Measurements from ENCODE around the gene SGMS1. TPM values are rescaled to one million over a fixed set of nuclear protein-coding genes. Genes with fewer than 3 reads are reported as not detected.
A peak's percentile ranks its signal among the peaks of the same experiment; 100 is the strongest.

Gene SGMS1
- total and polyA plus RNA-seq, 7 donors, result 3.5 to 81.3 (median 55.7) TPM

DNA sequence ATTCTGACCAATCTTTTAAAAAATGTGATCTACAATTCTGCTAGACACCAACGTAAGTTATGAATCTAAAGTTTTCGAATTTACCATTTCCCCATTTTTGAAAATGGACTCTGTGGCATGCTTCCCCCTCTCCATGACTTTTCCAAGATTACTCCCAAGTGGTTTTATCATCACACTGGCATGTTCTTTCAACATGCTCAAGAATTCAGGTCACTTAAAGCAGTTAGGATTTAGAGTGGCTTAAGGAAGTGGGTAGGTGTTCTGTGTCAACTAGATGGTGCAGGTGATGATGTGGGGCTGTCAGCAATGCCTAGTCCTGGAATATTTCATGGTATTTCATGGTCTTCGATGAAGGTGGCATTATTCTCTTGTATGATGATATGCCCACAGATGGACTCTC lies 208.5 kb downstream of the SGMS1 start:
- TF ChIP-seq POLR2A (IDR thresholded peaks at IDR 0.05), result no peak
- TF ChIP-seq EP300 (IDR thresholded peaks at IDR 0.05), result no peak
- no peak for TF ChIP-seq CTCF (IDR thresholded peaks at IDR 0.05)
- Histone ChIP-seq H3K27ac (no peak overlapping the region), H3K36me3 (no peaks in the 10 kb centered on the region), H3K9me3 (no peaks in the 10 kb centered on the region), H3K27me3 (no peaks in the 10 kb centered on the region), H3K4me1 (peaks cover 0 to 45% (median 24%) of the 10 kb centered on the region in 4 donors), H3K4me3 (peak overlapping the region in 1 of 4 donors; percentile 70)
- no peak for DNase-seq
- intact Hi-C loops (cut with DNase I), result loop anchor here (5.0 kb wide), 1 partner anchor 48 kb away; no protein-coding TSS in a partner anchor
- 91 to 98% methylated on average over 3 of the region's 3 CpGs for WGBS, 2 donors

DNA sequence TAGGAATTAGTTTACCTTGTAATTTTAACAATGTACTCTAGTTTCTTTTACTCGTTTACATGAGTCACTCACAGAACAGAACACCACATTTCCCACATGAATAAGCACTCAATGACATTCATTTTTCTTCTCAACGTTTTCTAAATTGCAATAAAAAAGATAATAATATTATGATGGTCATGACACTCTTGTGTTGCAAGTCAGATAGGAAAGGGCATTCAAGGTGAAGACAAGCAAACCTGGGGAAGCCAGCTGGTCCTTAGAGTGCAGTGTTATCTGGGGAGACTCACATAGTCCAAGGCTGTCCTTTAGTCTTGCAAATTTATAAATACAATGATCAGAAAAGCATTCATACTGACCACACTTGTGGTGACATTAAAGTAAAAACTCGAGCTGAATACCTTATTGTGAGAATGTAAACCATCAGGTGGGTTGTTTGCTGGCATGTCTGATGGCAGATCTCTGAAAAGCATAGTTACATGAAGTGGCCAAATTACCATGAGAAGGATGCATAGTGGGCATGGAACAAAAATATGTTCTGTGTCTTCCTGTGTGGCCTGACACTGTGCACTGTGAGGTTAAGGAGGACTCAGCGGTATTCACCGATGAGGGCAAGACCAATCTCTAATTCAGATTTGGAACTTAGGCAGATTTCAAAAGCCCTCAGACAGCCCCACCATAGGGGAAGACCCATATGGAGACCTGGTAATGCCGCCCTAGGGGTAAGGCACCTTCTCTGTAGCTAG lies 213.5 kb downstream of the SGMS1 start:
- H3K27me3 ChIP-seq, result no peaks in the 10 kb centered on the region
- TF ChIP-seq CTCF (IDR thresholded peaks at IDR 0.05) (no peak), EP300 (IDR thresholded peaks at IDR 0.05) (no peak), POLR2A (IDR thresholded peaks at IDR 0.05) (no peak), POLR2AphosphoS5 (IDR thresholded peaks at IDR 0.05) (no peak)
- no peak overlapping the region for H3K27ac ChIP-seq
- H3K4me3 ChIP-seq, result no peak overlapping the region
- H3K36me3 ChIP-seq, result no peaks in the 10 kb centered on the region
- intact Hi-C loops (cut with DNase I), result no loop called here
- WGBS, 2 donors, result 72 to 73% methylated on average over 6 of the region's 6 CpGs
- peaks cover 0 to 16% (median 7%) of the 10 kb centered on the region in 4 donors for H3K4me1 ChIP-seq
- no peak for DNase-seq
- H3K9me3 ChIP-seq, result no peaks in the 10 kb centered on the region

GRCh38 chr10:50407076-50407801 lies 216.5 kb downstream of the SGMS1 start:
- no peaks in the 10 kb centered on the region for H3K36me3 ChIP-seq
- H3K9me3 ChIP-seq, result no peaks in the 10 kb centered on the region
- H3K4me3 ChIP-seq, result no peak overlapping the region
- H3K4me1 ChIP-seq, result peaks cover 0 to 7% (median 2%) of the 10 kb centered on the region in 4 donors
- no peak overlapping the region for H3K27ac ChIP-seq
- WGBS, 2 donors, result 92 to 93% methylated on average over 7 of the region's 7 CpGs
- intact Hi-C loops (cut with DNase I), result no loop called here
- no peaks in the 10 kb centered on the region for H3K27me3 ChIP-seq
- TF ChIP-seq POLR2A (IDR thresholded peaks at IDR 0.05) (no peak), POLR2AphosphoS5 (IDR thresholded peaks at IDR 0.05) (no peak), CTCF (IDR thresholded peaks at IDR 0.05) (no peak), EP300 (IDR thresholded peaks at IDR 0.05) (no peak)
- DNase-seq, result no peak

- H3K4me1 ChIP-seq, result peaks cover 0 to 7% (median under 1%) of the 10 kb centered on the region in 4 donors
- intact Hi-C loops (cut with DNase I), result no loop called here
- H3K36me3 ChIP-seq, result no peaks in the 10 kb centered on the region
- 95 to 98% methylated on average over 2 of the region's 2 CpGs for WGBS, 2 donors
- no peaks in the 10 kb centered on the region for H3K9me3 ChIP-seq
- H3K4me3 ChIP-seq, result no peak overlapping the region
- TF ChIP-seq CTCF (IDR thresholded peaks at IDR 0.05) (no peak), POLR2A (IDR thresholded peaks at IDR 0.05) (no peak)
- H3K27me3 ChIP-seq, result no peaks in the 10 kb centered on the region
- no peak for DNase-seq
- no peak overlapping the region for H3K27ac ChIP-seq
Measured at GRCh38 chr10:50406457-50407070, 217.2 kb downstream of the SGMS1 start.
